Ovary (tissue), 3 donors: ENCODE measurements around the gene PLEKHA7.

Experiments
- EP300 ChIP-seq: sonication (generic); formaldehyde crosslinking; IDR thresholded peaks from one replicate; pipeline ENCODE4 v1.6.1; 2017; ENCODE audit warnings: antibody characterized with exemption
- POLR2A ChIP-seq: fragments of 450-650 bp; IDR thresholded peaks from one replicate; pipeline ENCODE4 v1.6.1; 2017; ENCODE audit warnings: antibody characterized with exemption, mild to moderate bottlenecking, moderate library complexity
- TF ChIP-seq, protein P1 (sequence below), 3 donors: fragments of 450-650 bp in 2 of 3; fragments of 200-600 bp in 1 of 3; IDR thresholded peaks; one replicate each; pipeline versions ENCODE4 v1.5.1 to v1.8.0; 2016 to 2022; ENCODE audit warnings: antibody characterized with exemption in 3 of 3, mild to moderate bottlenecking in 1 of 3
- donor health status: DM: no; HTN: no; CAD: no.

GRCh38 chr11:16889905-16890304, 124.3 kb downstream of the PLEKHA7 start:
- TF ChIP-seq POLR2A (no peak), EP300 (no peak)
- TF ChIP-seq, protein P1, sequence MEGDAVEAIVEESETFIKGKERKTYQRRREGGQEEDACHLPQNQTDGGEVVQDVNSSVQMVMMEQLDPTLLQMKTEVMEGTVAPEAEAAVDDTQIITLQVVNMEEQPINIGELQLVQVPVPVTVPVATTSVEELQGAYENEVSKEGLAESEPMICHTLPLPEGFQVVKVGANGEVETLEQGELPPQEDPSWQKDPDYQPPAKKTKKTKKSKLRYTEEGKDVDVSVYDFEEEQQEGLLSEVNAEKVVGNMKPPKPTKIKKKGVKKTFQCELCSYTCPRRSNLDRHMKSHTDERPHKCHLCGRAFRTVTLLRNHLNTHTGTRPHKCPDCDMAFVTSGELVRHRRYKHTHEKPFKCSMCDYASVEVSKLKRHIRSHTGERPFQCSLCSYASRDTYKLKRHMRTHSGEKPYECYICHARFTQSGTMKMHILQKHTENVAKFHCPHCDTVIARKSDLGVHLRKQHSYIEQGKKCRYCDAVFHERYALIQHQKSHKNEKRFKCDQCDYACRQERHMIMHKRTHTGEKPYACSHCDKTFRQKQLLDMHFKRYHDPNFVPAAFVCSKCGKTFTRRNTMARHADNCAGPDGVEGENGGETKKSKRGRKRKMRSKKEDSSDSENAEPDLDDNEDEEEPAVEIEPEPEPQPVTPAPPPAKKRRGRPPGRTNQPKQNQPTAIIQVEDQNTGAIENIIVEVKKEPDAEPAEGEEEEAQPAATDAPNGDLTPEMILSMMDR (IDR thresholded peaks at IDR 0.05) = no peak
